Activated naive CD8-positive, alpha-beta T cell treated with anti-CD3 and anti-CD28 coated beads, Interleukin-2, amount 50 U/mL, for 24 hours (primary cell): ENCODE results near the gene SPATA32.
"Not testable (repeated sequence)": the region's sequence is repeated elsewhere in the genome, so short reads cannot be mapped to it uniquely, and the experiment has no call there.

Experiments
- ATAC-seq: fragments of 150-1000 bp; cut with Tn5 transposase; one replicate; pipeline ENCODE4 v1.10.0; 2021
- DNase-seq: peaks from one replicate; pipeline ENCODE4 v3.0.0; 2021
- H3K27ac Mint-ChIP-seq: one replicate; pipeline ENCODE4 v1.8.0; 2021; ENCODE audit warnings: mild to moderate bottlenecking, mixed read lengths
- H3K27me3 Mint-ChIP-seq: one replicate; pipeline ENCODE4 v1.8.0; 2021; ENCODE audit warnings: mixed read lengths
- H3K36me3 Mint-ChIP-seq: one replicate; pipeline ENCODE4 v1.8.0; 2021; ENCODE audit warnings: low read depth, mixed read lengths
- H3K4me1 Mint-ChIP-seq: one replicate; pipeline ENCODE4 v1.8.0; 2021; ENCODE audit warnings: mixed read lengths
- H3K4me3 Mint-ChIP-seq: one replicate; pipeline ENCODE4 v1.8.0; 2021; ENCODE audit warnings: mild to moderate bottlenecking, moderate library complexity, mixed read lengths
- H3K9me3 Mint-ChIP-seq: one replicate; pipeline ENCODE4 v1.8.0; 2021; ENCODE audit warnings: mixed read lengths

SPATA32 gene, protein sequence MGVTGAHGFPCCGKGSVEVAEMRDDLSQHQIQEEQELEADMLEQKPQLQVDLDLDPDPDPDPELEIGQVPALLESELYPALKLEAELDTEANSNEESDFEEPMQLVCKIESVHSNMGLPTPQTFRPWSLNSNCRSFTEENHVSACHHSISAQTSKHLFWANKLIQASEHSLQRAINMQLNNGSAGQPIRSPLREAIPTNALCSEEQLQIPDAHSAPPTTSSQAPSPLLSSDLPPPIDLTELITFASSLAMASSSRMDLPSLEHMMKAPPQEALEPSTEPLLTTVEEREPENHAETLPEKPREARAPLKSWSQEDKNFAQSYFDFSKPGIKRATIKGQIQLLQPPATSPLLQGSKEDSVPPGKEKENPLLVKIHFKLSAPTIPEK

DNA sequence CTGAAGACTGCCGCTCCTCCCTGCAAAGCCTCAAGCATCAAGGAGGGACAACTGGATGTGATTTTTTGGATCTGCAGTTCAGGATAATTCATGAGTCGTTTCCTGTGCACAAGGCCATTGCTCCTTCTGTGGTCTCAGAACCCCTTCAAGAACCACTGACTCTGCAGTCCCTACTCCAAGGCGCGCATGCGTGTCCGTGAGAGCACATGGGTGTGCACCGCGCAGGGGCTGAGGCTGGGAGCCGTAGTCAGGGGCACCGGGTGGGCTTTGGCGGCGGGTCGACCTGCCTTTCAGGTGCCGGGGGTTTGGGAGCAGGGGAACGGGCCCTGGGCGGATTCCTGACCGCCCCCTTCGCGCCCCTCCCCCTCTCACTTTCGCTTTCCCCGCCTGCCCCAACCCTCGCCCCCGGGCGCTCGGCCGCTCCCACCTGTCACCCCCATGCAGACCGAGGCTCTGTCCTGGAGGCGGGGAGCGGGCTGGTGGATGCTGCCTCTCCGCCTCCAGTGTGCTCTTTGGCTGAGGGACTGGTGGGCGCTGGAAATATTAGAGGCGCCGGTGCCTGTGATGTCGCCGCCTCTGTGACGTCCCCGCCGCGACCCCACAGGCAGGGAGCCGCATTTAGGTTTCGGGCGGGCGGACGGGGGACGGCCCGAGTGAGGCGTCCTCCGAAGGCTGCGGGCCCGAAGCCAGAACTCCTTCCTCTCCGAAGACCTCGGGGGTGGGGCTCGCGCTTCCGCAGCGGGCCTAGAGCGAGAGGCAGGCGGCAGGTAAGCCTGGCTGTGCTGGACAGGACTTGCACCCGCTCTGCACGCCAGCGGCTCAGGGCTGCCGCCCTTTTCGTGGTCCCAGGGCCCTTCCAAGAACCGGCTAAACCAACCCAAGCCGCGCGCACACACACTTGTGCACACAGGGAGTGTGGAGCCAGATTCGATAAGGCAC, at the start of gene SPATA32:
Gene SPATA32 (minus strand): TSS at position 518 of the 939 bp plus-strand sequence. CDS start 78 bp downstream, at position 440.
- Mint-ChIP-seq H3K36me3 (peaks cover 21% of the 10 kb centered on the region), H3K27ac (peak within 1 kb of the TSS; percentile 81), H3K4me3 (peak within 1 kb of the TSS; percentile 73), H3K27me3 (no peaks in the 10 kb centered on the region), H3K9me3 (no peaks in the 10 kb centered on the region), H3K4me1 (peaks cover 42% of the 10 kb centered on the region)
- peak; percentile 81 for ATAC-seq
- DNase-seq: peak; percentile 82

DNA sequence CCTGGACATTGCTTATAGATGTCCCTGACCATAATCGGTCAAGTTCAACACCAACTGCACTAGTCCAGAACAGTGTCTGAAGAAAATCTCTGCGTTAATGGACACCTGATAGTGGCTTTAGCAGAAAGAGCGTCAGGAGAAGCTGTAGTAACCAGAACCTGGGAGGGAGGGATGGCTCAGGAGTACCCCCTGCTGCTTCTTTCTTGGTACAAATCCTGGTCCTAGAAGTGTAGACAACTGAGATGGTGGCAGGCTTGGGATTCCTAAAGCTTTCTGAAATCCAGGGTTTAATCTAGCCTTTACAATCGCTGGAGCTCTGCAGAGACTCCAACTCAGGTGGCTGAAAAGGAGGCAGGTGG, 49.5 kb upstream of the SPATA32 start:
- no peaks in the 10 kb centered on the region for H3K27me3 Mint-ChIP-seq
- H3K4me1 Mint-ChIP-seq: peaks cover 88% of the 10 kb centered on the region
- ATAC-seq (no peak), DNase-seq (no peak)
- H3K9me3 Mint-ChIP-seq: no peaks in the 10 kb centered on the region
- peak overlapping the region; percentile 98 for H3K4me3 Mint-ChIP-seq
- H3K36me3 Mint-ChIP-seq: peaks cover 75% of the 10 kb centered on the region
- peak overlapping the region; percentile 93 for H3K27ac Mint-ChIP-seq

DNA sequence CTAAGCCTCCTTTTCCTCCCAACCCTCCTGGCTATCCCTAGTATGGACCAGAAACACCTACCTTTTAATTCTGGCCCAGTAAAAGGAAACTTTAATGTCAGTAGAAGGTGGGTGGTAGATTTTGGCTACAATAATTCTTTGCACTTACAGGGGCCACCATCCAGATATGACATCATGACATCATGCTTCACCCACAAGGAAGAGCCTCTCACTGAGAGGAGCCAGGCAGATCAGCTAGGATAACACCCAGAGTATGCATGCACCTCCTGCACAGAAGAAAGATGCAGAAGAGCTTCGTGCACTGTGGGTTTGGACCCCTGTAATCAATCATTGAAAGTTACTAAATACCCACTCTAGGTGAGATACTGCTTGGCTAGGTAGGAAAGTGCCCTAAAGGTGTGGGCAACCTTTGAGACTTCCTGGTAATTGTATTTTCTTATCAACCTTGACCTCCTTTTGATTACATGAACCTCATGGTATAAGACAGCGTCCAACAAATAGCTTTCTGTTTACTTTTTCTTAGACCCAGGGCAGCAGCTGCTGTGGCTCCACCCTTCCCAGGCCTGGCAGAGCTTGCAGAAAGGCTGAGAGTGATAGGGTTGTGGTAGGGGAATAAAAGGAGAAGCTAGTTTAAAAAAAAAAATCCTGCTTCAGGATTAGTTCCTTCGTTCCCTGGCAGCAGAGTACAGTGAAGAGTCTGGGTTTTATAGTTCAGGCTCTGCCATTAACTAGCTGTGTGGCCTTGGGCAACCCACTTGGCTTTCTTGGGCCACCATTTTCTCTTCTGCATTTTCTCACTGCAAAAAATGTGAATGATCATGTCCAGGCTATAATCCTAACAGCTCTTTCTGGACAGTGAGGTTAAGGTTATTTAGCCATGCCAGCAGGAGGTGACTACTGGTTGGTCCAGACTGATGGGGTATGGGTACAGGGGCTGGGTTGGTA, 48.8 kb upstream of the SPATA32 start:
- no peaks in the 10 kb centered on the region for H3K27me3 Mint-ChIP-seq
- H3K4me1 Mint-ChIP-seq: peaks cover 95% of the 10 kb centered on the region
- H3K9me3 Mint-ChIP-seq: no peaks in the 10 kb centered on the region
- peaks cover 73% of the 10 kb centered on the region for H3K36me3 Mint-ChIP-seq
- peak overlapping the region; percentile 98 for H3K4me3 Mint-ChIP-seq
- no peak for DNase-seq
- peak overlapping the region; percentile 93 for H3K27ac Mint-ChIP-seq
- no peak for ATAC-seq

DNA sequence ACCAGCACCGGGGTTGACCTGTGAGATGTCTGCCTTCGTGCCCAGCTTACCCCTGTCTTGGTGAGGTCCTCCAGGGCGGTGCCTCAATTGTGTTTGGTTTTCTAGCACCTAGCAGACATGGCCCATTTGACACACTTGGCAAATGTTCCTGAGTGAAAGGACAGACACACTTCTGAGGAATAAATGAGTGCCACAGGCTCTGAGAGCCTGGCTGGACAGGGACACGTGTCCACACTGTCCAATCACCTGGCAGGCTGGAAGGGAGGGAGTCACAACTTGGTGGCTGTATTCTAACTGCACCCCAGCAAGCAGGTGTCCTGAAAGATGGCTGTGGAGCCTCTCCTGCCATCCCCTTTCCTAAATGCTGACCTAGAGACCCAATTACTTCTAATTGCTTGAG, 47.5 kb upstream of the SPATA32 start:
- Mint-ChIP-seq H3K27ac (peak overlapping the region; percentile 96), H3K4me3 (peak overlapping the region; percentile 6), H3K9me3 (no peaks in the 10 kb centered on the region), H3K36me3 (peaks cover 68% of the 10 kb centered on the region), H3K4me1 (peaks cover 95% of the 10 kb centered on the region), H3K27me3 (no peaks in the 10 kb centered on the region)
- no peak for ATAC-seq
- no peak for DNase-seq

DNA sequence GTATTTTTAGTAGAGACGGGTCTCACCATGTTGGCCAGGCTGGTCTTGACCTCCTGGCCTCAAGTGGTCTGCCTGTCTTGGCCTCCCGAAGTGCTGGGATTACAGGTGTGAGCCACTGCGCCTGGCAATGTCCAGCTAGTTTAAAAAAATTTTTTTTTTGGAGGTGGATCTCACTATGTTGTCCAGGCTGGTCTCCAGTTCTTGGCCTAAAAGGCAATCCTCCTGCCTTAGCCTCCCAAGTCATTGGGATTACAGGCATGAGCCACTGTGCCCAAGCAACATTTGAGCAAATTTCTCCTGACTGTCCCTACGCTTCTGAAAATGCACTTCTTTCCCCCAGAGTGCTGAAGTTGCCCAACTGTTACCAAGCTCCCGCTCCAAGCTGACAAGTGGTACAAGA, 46.9 kb upstream of the SPATA32 start:
- no peaks in the 10 kb centered on the region for H3K9me3 Mint-ChIP-seq
- no peak for ATAC-seq
- H3K27ac Mint-ChIP-seq: peak overlapping the region; percentile 96
- DNase-seq: no peak
- H3K36me3 Mint-ChIP-seq: peaks cover 67% of the 10 kb centered on the region
- peaks cover 95% of the 10 kb centered on the region for H3K4me1 Mint-ChIP-seq
- no peaks in the 10 kb centered on the region for H3K27me3 Mint-ChIP-seq
- peak overlapping the region; percentile 42 for H3K4me3 Mint-ChIP-seq

DNA sequence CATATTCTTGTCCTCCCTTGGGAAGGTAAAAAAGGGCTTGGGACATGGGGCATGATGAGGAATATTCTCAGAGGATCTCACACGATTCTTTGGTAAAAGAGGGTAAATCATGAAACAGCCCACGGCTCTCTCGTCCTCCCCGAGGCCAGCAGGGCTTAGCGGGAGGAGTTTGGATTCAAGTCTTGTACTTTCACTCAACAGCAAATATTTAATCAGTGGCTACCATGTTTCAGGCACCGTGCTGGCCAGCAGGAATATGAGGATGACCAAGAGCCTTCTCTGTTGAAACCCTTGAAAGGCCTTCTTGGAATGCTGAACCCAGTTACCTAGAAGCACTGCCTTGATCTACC, 46.1 kb upstream of the SPATA32 start:
- DNase-seq (no peak), ATAC-seq (no peak)
- Mint-ChIP-seq H3K4me1 (peaks cover 94% of the 10 kb centered on the region), H3K27me3 (no peaks in the 10 kb centered on the region), H3K4me3 (peak overlapping the region; percentile 59), H3K36me3 (peaks cover 61% of the 10 kb centered on the region), H3K27ac (peak overlapping the region; percentile 96), H3K9me3 (no peaks in the 10 kb centered on the region)

DNA sequence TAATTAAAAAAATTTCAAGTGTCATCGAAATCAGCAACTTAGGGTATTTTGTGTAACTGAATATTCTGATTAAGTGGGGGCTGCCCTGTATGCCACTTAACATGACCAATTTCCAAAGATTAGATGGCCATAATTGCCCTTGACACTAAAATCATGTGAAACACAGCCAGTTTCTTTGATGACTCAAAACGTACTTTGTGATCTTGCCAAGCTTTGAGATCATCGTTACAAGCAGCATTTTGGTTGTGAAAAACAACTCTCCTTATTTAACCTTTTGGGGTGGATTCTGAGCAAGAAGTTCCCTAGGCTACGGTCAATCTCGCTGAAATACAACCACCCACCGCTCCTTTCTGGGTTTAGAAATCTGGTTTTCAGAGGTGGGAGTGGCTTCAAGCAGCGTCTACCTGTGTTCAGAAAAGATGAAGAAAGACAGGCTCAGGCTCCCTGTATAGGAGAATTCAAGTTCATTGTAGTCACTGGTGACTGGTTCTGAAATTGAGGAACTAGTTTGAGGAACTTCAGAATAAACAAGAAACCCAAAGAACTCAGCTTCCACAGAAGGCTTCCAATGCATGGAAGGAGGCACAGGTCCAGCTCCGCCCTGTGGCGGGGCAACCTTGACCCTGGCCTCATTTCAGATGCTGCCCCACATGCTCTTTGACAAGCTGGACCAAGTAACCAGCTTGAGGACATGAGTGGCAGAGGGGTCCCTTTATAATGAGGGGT, 45.6 kb upstream of the SPATA32 start:
- Mint-ChIP-seq H3K27me3 (no peaks in the 10 kb centered on the region), H3K4me3 (peak overlapping the region; percentile 59), H3K27ac (peak overlapping the region; percentile 96), H3K9me3 (no peaks in the 10 kb centered on the region), H3K4me1 (peaks cover 94% of the 10 kb centered on the region), H3K36me3 (peaks cover 62% of the 10 kb centered on the region)
- DNase-seq (peak; percentile 53), ATAC-seq (peak; percentile 40)

DNA sequence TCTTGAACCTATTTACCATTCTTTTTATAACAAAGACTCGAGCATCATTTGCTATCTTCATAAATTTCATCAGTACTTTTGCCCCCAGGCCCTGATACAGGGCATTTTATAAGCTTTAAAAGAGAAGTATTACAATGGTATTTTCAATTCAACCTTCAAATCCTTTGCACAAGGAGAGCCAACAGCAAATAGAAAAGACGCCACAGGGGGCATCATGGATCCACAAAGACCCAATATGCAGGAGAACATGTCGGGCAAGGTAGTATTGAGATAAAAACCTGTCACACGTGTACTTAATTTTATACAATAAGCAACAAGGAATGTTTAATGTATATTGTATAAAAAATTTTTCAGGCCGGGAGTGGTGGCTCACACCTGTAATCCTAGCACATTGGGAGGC, 44.7 kb upstream of the SPATA32 start:
- Mint-ChIP-seq H3K27me3 (no peaks in the 10 kb centered on the region), H3K4me1 (peaks cover 93% of the 10 kb centered on the region), H3K4me3 (no peak overlapping the region), H3K27ac (peak overlapping the region; percentile 96), H3K9me3 (no peaks in the 10 kb centered on the region), H3K36me3 (peaks cover 64% of the 10 kb centered on the region)
- DNase-seq (no peak), ATAC-seq (no peak)

DNA sequence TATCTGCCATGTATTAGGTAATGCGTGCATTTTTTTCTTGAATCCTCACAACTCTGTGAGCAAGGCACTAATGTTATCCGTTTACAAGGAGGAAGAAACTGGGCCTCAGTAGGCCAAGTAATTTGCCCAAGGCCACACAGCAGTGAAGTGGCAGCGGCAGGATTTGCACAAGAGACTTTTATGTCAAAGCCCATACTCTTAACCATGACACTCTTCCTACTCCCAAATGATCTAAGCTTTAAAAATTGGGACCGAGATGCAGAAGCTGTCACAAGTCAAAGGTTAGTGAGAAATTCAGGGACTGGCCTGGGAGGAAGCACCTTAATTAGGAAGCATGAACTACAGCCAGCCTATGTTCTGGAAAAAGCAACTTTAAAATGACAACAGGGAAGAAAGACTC, 44.2 kb upstream of the SPATA32 start:
- H3K4me3 Mint-ChIP-seq: peak overlapping the region; percentile 26
- H3K9me3 Mint-ChIP-seq: no peaks in the 10 kb centered on the region
- H3K4me1 Mint-ChIP-seq: peaks cover 92% of the 10 kb centered on the region

DNA sequence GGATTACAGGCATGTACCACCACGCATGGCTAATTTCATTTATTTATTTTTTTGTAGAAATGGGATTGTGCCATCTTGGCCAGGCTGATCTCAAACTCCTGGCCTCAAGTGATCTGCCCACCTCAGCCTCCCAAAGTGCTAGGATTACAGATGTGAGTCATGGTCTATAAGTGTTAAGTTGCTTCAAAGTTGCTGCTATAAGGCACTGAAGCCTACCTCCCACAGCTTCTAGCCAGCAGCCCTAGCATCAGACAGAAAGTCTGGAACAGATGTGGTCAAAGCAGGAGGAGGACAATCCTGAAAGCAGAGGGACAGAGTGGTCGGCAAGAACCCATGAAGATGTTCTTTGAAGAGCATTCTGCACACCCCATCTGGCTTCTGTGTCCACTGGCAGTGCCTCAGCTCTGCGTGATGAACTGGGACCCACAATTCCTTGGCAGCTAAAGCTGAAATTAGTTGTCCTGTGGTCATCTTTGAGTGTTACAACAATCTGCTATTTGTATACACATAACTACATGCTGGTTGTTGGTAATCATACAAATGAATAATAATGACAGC, 43.7 kb upstream of the SPATA32 start:
- Mint-ChIP-seq H3K9me3 (no peaks in the 10 kb centered on the region), H3K4me3 (no peak overlapping the region), H3K36me3 (peaks cover 57% of the 10 kb centered on the region), H3K27ac (peak overlapping the region; percentile 96), H3K27me3 (no peaks in the 10 kb centered on the region), H3K4me1 (peaks cover 91% of the 10 kb centered on the region)
- DNase-seq: no peak
- ATAC-seq: no peak

More for the DNA sequence above, 44.2 kb upstream of the SPATA32 start:
- DNase-seq: no peak
- Mint-ChIP-seq H3K27me3 (no peaks in the 10 kb centered on the region), H3K36me3 (peaks cover 61% of the 10 kb centered on the region), H3K27ac (peak overlapping the region; percentile 96)
- no peak for ATAC-seq

DNA sequence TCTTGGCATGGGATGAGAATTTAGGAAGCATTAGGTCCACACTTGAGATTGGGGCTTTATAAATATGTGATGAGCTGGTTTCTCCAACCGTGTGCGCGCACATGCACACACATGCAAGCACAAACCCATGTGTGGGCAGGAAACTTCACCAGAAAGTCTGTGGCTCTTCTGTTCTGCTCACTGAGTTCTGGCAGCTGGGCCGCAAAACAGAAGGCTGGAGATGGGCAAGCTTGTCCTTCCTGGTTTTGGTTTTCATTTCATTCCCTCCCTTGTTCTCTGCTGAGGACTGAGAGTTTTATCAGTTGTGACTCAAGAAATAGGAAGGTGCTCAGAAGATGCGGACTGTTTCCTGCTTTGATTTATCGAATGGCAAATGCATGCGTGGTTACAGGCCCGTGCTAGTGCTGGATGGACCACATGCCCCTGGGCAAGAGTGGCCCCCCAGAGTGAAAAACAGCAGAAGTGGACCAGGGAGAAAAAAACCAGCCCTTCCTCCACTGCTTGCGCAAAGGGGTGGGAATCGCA, 40.8 kb upstream of the SPATA32 start:
- Mint-ChIP-seq H3K36me3 (peaks cover 50% of the 10 kb centered on the region), H3K9me3 (no peaks in the 10 kb centered on the region), H3K4me3 (peak overlapping the region; percentile 57), H3K27me3 (no peaks in the 10 kb centered on the region), H3K4me1 (peaks cover 91% of the 10 kb centered on the region), H3K27ac (peak overlapping the region; percentile 94)
- DNase-seq (no peak), ATAC-seq (peak; percentile 49)

DNA sequence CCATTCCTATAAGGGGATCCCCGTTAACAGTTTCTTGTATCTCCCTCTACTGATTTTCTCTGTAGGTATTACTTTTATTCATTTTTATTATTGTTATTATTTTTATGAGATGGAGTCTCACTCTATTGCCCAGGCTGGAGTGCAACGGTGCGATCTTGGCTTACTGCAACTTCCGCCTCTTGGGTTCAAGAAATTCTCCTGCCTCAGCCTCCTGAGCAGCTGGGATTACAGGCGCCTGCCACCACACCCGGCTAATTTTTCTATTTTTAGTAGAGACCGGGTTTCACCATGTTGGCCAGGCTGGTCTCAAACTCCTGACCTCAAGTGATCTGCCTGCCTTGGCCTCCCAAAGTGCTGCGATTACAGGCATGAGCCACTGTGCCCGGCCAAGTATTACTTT, 40.3 kb upstream of the SPATA32 start:
- not testable (repeated sequence) for DNase-seq
- peaks cover 91% of the 10 kb centered on the region for H3K4me1 Mint-ChIP-seq

DNA sequence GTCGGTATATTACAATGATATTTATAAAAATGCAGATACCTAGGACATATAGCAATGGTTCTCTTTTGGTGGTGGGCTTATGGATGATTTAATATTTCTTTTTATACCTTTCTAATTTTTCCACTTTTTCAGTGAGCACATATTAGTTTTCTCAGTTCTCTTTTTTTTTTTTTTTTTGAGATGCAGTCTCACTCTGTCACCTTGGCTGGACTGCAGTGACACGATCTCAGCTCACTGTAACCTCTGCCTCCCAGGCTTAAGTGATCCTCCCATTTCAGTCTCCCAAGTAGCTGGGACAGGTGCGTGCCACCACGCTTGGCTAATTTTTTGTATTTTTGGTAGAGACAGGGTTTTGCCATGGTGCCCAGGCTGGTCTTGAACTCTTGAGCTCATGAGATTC, 39.8 kb upstream of the SPATA32 start:
- Mint-ChIP-seq H3K4me3 (no peak overlapping the region), H3K27me3 (no peaks in the 10 kb centered on the region), H3K9me3 (no peaks in the 10 kb centered on the region), H3K36me3 (peaks cover 52% of the 10 kb centered on the region), H3K27ac (peak overlapping the region; percentile 73), H3K4me1 (peaks cover 91% of the 10 kb centered on the region)
- ATAC-seq (no peak), DNase-seq (no peak)

More for the DNA sequence above, 40.3 kb upstream of the SPATA32 start:
- Mint-ChIP-seq H3K27ac (peak overlapping the region; percentile 94), H3K4me3 (peak overlapping the region; percentile 57), H3K36me3 (peaks cover 51% of the 10 kb centered on the region)
- H3K27me3 Mint-ChIP-seq, H3K9me3 Mint-ChIP-seq, ATAC-seq: not testable (repeated sequence)
